GM19467 (cell line): ENCODE measurements around the gene SLC13A2.

Source experiments
- ATAC-seq: cut with Tn5 transposase; IDR thresholded peaks from one replicate; pipeline ENCODE4 v1.9.1; 2021; ENCODE audit warnings: mild to moderate bottlenecking, moderate library complexity; ENCODE audit not compliant: unreplicated experiment

The SLC13A2 gene

DNA sequence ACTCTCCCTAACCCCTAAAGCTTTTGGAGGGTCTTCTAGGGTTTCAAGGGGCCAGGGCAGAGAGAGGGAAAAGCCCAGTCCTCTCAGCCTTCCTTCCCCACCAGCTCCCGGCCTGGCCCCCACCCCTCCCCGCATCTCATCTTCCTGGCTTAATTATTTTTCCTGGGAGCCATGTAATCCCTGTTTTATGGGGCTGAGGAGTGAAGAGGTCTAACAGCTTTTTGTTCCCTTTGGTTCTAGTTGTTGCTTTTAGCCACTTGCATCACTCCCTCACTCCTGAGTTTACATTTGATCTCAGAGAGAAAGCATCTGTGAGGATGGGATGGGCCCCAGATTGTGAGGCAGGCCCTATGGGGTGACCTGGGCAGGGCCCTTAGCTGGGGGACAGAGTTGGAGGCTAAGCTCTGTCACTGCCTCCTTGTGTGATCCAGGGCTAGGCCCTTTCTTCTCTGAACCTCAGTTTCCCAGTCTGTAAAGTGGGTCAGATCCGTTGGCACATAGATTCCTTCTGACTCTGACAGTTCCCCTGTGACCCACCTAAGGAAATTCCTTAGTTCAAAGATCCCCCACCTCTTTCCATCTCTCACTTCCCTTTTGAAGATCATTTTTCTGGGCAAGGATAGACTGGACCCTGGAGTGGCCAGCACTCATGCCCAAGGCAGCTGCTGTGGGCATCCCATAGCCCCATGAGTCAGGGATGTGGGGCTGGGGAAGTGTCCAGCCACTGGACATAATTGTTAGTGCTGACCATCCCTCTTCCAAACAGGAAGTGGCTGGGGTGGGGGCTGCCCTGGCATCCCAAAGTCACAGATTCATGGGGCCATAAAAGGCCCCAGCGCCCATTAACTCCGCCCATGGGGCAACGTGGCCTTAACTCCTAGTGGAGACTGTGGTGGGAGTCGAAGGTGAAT lies 58.9 kb downstream of the SLC13A2 start:
- ATAC-seq = no peak

DNA sequence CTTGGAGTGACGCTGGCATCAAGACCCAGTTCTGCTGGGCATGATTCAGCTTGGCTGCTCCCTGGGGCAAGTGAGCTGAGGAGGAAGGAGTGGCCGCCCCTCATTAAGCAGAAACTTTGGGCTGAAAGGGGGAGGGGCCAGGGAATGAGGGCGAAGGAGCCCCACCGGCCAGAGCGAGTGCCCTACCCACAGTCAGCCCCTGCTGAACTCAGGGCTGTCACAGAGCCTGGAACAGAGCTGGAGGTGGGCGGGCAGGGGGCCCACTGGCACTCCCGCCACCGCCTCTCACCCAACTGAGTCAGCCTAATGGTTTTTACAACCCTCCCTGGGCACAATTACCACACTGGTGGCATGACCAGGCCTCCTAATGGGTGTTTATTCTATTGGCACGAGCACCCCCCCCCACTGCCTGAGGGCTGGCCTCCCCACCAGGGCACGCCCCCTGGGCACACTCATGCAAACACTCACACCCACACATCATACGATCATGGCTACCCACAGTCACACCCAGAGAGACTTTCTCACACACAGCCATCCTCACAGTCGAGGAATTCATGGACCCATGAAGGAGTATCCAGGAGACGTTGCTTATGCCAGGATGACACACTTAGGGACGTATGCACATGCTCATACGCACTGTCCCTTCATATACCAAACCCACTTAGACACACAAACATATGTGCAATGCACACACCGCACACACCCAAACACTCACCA lies 59.8 kb downstream of the SLC13A2 start:
- ATAC-seq = no peak

DNA sequence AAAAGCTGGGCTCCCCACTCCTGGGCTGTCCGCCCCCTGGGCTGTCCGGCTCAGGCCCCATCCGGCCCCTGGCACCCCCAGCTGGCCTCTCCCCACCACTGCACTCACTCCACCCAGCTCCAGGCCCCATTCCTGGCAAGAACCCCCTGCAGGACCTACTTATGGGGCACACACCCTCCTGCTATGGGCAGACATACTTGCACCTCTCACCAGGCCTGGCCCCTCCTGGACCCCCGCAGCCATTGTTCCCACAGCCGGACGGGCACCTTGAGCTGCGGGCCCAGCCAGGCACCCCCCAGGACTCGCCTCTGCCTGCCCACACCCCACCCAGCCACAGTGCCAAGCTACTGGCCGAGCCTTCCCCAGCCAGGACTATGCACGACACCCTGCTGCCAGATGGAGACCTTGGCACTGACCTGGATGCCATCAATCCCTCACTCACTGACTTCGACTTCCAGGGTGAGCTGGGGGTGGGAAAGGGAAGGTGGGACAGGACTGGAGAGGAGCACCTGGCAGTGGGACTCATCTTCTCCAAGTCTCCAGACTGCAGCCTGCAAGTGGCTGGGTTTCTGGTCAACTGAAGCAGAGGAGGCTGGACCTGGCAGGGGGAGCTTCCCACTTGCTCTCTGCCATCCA lies 61.4 kb downstream of the SLC13A2 start:
- ATAC-seq = no peak

DNA sequence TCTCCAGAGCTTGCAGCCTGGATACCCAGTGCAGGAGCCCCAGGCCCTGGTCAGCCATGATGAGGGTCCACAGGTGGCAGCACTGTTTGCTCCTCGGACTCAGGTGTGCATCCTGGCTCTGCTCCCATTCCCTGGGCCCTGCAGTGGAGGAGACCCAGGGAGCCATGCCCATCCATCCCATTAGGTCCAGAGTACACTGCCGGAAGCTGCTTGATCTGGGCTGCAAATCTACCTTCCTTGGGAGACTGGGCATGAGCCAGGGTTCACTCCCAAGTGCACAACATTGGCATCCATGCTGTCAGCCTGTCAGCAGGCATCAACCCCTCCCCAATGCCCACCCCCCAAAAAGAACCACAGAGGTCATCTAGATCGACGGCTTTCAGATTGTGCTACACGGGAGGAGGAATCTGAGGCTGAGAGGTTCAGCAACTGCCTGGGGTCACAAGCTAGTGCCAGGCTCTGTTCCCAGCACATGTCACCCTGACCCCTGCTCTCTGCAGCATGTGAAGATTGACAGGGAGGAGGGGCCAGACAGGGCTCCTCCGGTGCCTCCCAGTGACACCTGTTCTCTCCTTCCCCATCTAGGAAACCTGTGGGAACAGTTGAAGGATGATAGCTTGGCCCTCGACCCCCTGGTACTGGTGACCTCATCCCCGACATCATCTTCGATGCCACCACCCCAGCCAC lies 63.2 kb downstream of the SLC13A2 start:
- no peak for ATAC-seq

DNA sequence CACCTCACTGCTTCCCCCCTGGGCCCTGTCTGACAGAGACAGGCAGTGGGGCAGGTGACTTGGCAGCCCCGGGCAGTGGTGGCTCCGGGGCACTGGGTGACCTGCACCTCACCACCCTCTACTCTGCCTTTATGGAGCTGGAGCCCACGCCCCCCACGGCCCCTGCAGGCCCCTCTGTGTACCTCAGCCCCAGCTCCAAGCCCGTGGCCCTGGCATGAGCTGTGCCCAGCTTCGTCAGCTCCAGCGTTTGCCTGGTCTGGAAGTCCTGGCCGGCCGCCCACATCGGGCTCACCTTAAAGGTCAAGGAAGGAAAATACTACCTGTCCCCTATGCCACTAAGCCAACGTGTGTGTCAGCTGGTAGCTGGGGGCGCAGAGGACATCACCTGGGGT lies 63.8 kb downstream of the SLC13A2 start:
- ATAC-seq = no peak

DNA sequence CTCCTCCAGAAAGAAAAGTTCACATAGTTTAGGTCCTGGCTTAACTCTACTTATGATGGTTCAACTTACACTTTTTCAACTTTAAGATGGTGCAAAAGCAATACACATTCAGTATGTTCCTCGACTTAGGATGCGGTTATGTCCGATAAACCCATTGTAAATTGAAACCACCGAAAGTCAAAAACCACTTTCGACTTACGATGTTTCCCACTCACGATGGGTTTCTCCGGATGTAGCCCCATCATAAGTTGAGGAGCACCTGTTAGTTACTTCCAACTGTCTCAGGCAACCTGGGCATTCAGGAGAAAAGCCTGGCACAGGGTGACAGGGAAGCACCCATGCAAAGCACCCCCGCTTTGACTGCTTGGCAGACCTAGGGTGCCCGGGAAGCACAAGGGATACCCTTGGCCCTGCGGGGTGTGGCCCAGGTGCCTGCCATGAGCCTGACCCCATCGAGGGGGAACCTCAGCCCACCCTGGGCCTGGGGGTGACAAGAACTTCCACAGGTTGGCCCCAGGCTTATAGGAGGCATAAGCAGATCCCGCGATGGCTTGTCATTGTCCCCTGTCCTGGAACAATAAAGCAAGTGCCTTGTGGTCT lies 65.0 kb downstream of the SLC13A2 start:
- no peak for ATAC-seq

DNA sequence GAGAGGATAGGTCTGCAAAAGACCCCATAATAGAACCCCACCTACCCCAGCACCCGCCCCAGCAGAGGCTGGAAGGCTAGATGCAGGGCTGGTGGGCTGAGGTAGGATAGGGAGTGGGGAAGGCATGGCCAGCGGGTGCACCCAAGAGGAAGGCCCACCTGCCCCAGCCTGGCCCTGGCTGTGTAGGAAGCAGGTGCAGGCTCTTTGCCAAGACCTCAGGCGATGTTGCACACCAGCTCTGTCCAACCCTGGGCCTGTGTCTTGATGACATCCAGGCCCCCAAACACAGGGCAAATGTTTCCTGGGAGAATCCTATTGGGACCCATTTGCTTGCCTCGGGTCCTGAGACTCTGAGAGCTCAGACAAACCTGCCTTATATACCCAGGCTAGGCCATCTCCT lies 66.8 kb downstream of the SLC13A2 start:
- no peak for ATAC-seq

DNA sequence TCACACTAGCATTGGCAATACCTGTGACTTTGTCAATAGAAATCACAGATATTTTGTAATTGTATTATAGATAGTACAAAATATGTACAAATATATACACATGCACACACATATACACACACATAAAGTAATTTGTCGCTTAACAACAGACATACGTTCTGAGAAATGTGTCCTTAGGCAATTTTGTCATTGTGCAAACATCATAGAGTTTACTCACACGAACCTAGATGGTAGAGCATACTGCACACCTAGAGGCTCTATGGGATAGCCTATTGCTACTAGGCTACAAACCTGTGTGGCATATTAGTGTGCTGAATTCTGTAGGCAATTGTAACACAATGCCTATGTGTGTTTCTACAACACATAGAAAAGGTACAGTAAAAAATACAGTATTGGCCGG lies 68.0 kb downstream of the SLC13A2 start:
- no peak for ATAC-seq

DNA sequence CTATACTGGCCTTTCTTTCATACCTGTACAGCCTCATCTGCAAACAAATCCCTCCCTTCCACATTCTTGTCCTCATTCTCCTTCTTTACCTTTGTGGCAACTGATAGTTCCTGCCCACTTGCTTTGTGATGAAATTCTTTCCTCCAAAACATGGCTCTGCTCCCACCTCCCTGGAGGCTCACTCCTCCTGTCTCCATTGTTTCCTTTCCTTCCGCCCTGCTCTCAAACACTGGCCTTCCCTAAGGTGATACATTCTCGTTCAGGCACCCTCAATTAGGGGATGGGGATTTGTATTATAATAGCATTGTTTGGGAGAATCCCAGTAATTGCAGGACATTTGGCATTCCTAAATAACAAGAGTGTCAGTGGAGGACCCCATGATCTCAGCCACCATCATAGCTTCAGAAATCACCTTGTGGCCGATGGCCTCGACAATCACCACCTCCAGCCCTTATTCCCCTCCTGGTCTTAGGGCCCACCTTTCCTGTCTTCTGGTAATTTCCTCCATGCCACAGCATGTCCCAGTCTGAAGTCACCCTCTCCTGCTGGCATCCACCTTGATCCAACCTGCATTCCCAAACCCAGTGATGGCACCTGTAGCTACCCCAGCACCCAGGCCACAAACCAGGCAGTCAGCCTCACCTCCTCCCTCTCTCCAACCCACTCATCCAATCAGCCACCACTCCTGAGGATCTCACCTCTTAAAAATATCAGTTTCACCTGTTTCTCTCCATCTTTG lies 71.1 kb downstream of the SLC13A2 start:
- ATAC-seq = no peak

DNA sequence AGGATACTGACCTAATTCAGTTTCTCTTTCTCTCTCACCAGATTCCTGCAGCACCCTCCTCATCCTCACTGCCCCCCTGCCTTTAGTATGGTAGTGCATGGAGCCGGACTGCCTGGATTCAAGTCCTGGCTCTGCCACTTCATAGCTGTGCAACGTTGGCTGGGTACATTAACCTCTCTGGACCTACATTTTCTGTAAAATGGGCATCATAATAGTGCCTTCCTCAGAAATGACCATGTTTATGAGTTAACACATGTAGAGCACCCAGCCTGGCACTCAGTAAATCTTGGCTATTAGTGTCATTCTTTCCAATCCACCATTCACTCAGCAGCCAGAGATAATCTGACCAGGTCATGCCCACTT lies 71.7 kb downstream of the SLC13A2 start:
- no peak for ATAC-seq

DNA sequence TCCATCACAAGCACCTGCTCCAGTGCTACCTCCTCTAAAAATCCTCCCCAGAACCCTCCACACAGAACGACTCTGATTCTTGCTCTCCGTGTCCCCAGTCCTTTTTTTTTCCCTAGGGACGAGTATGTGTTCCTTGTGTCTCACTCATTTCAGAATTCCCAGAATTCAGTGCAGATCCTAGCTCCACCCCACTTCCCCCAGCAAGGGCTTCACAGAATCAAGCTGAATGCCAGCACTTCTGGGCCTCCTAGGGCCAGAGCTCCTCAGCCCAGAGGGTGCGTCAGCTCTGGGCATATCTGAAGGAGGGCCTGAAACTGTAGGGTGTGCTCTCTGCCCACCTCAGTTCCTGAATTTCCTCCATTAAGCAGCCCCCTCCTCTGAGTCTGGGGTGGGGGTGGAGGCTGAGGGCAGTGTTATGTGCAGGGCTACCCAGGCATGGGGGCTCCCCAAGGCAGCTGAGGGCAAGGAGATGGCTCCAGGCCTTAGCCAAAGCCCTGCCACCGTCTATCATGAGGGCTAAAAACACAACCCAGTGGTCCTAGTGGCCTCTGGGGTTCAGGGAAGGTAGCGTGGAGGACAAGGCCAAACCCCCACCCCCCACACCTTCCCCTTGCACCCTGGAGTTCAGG lies 72.5 kb downstream of the SLC13A2 start:
- ATAC-seq = no peak

DNA sequence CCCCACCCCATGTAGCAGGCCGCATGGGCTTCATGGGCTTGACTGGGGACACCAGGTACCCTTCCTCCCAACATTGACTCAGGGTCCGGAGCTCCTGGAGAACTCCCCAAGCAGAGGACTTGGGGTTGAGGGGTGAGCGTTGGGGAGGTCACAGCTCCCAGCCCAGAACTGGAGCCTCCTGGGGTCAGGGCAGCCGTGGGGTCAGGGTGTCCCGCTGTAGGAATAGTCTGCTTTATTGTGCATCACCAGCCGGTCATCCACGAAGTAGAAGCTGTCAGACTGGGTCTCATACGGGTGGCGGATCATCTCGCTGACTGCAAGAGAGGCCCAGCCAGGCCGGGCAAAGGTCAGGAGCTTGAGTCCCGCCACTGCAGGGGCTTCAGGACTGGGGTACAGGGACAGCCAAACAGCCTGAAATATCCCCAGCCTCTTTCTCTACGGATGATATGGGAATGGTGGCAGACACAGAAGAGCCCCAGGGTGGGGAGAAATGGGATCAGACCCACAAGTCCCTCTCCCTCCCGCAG lies 73.7 kb downstream of the SLC13A2 start:
- ATAC-seq = no peak
